IMR-90 (cell line): ENCODE measurements around the gene EID3. TPM values are rescaled to one million over a fixed set of nuclear protein-coding genes. Genes with fewer than 3 reads are reported as not detected.

Experiments used
- ATAC-seq: fragments of 200-7000 bp; cut with Tn5 transposase; 2 replicates; pipeline ENCODE4 v1.9.1; 2020; ENCODE audit warnings: low read depth, mild to moderate bottlenecking, moderate library complexity
- BruUV-seq: library from RNA; stranded (reverse); fragments of 400-500 nt; replicated peaks from 2 replicates; lab custom pipeline; 2021; lab: Mats Ljungman, UMichigan
- CTCF ChIA-PET: fragments of 300-600 bp; formaldehyde crosslinking; extraction: SDS; loops from one replicate; lab custom pipeline; 2021; ENCODE audit warnings: antibody characterized with exemption; lab: Yijun Ruan, JAX
- POLR2A ChIA-PET: fragments of 300-600 bp; sonication (Branson Sonifier 250); formaldehyde crosslinking; loops from one replicate; lab custom pipeline; 2022; ENCODE audit warnings: antibody characterized with exemption; ENCODE audit not compliant: unreplicated experiment; lab: Charles Lee
- DNase-seq: peaks from one replicate; pipeline ENCODE4 v3.0.0; 2013
- H2AFZ ChIP-seq: replicated peaks from 2 replicates; pipeline ENCODE3; 2013; ENCODE audit warnings: low read length, mild to moderate bottlenecking; ENCODE audit not compliant: poor library complexity
- H2AK5ac ChIP-seq: 2 replicates; pipeline ENCODE4 v1.6.1; 2013; ENCODE audit warnings: low read depth, low read length, inconsistent platforms
- H2AK9ac ChIP-seq: replicated peaks from 2 replicates; pipeline ENCODE3; 2013; ENCODE audit warnings: mild to moderate bottlenecking, low read depth, low read length, moderate library complexity; ENCODE audit not compliant: poor library complexity
- H2BK120ac ChIP-seq: 2 replicates; pipeline ENCODE4 v1.6.1; 2013; ENCODE audit warnings: low read depth, low read length, inconsistent platforms
- H2BK15ac ChIP-seq: 3 replicates; pipeline ENCODE4 v1.6.1; 2013; ENCODE audit warnings: low read depth, low read length, inconsistent platforms
- H2BK20ac ChIP-seq: 2 replicates; pipeline ENCODE4 v1.6.1; 2013; ENCODE audit warnings: low read depth, mild to moderate bottlenecking, inconsistent platforms, low read length, moderate library complexity
- H2BK5ac ChIP-seq: 2 replicates; pipeline ENCODE4 v1.6.1; 2013; ENCODE audit warnings: mild to moderate bottlenecking, low read depth, low read length, inconsistent platforms; ENCODE audit not compliant: poor library complexity, severe bottlenecking
- H3K14ac ChIP-seq: replicated peaks from 2 replicates; pipeline ENCODE4 v1.6.1; 2013; ENCODE audit warnings: low read depth, low read length, inconsistent platforms
- H3K18ac ChIP-seq: 2 replicates; pipeline ENCODE4 v1.6.1; 2013; ENCODE audit warnings: low read depth, low read length, control low read depth
- H3K23ac ChIP-seq: 2 replicates; pipeline ENCODE4 v1.6.1; 2013; ENCODE audit warnings: low read depth, low read length, inconsistent platforms
- H3K27ac ChIP-seq: 2 replicates; pipeline ENCODE4 v1.5.1; 2013; ENCODE audit warnings: mild to moderate bottlenecking, control low read depth, low read length; ENCODE audit not compliant: insufficient read depth
- H3K27me3 ChIP-seq: 2 replicates; pipeline ENCODE4 v1.6.1; 2013; ENCODE audit warnings: low read length; ENCODE audit not compliant: control insufficient read depth, insufficient read depth
- H3K36me3 ChIP-seq: 2 replicates; pipeline ENCODE4 v1.6.1; 2013; ENCODE audit warnings: low read length, mixed read lengths; ENCODE audit not compliant: control insufficient read depth, insufficient read depth
- H3K4ac ChIP-seq: 2 replicates; pipeline ENCODE4 v1.6.1; 2013; ENCODE audit warnings: low read depth, low read length, inconsistent platforms
- H3K4me1 ChIP-seq: 2 replicates; pipeline ENCODE4 v1.6.1; 2013; ENCODE audit warnings: low read length, mixed read lengths; ENCODE audit not compliant: control insufficient read depth, insufficient read depth
- H3K4me2 ChIP-seq: 2 replicates; pipeline ENCODE4 v1.6.1; 2013; ENCODE audit warnings: low read depth, mild to moderate bottlenecking, control low read depth, low read length, moderate library complexity
- H3K4me3 ChIP-seq: 2 replicates; pipeline ENCODE4 v1.5.1; 2013; ENCODE audit warnings: low read depth, mild to moderate bottlenecking, control low read depth, low read length, moderate library complexity; ENCODE audit not compliant: insufficient read depth
- H3K56ac ChIP-seq: 2 replicates; pipeline ENCODE4 v1.6.1; 2013; ENCODE audit warnings: low read length, inconsistent platforms; ENCODE audit not compliant: insufficient read depth; ENCODE audit errors: extremely low read depth
- H3K79me1 ChIP-seq, 2 experiments: 2 replicates each; pipeline ENCODE4 v1.6.1; 2013; ENCODE audit warnings: low read length in 2 of 2, inconsistent platforms in 1 of 2, low read depth in 1 of 2
- H3K9ac ChIP-seq: 2 replicates; pipeline ENCODE4 v1.6.1; 2013; ENCODE audit warnings: low read depth, low read length, control low read depth
- H3K9me1 ChIP-seq: 2 replicates; pipeline ENCODE4 v1.6.1; 2013; ENCODE audit warnings: low read length, inconsistent platforms; ENCODE audit not compliant: insufficient read depth
- H3K9me3 ChIP-seq: 2 replicates; pipeline ENCODE4 v1.6.1; 2013; ENCODE audit warnings: low read length; ENCODE audit not compliant: control insufficient read depth, insufficient read depth
- H4K20me1 ChIP-seq: 2 replicates; pipeline ENCODE4 v1.6.1; 2013; ENCODE audit warnings: low read length, inconsistent platforms; ENCODE audit not compliant: insufficient read depth
- H4K5ac ChIP-seq: 2 replicates; pipeline ENCODE4 v1.6.1; 2013; ENCODE audit warnings: mild to moderate bottlenecking, low read depth, low read length, control low read depth
- H4K8ac ChIP-seq, 2 experiments: 2 replicates each; pipeline ENCODE4 v1.6.1; 2013; ENCODE audit warnings: low read depth in 2 of 2, low read length in 2 of 2, control low read depth in 1 of 2, inconsistent platforms in 1 of 2
- H4K91ac ChIP-seq: 2 replicates; pipeline ENCODE4 v1.6.1; 2013; ENCODE audit warnings: low read depth, low read length, inconsistent platforms; ENCODE audit not compliant: insufficient read depth
- BHLHE40 ChIP-seq: fragments of 150-350 bp; IDR thresholded peaks from 2 replicates; pipeline ENCODE4 v1.6.1; 2016; ENCODE audit warnings: mild to moderate bottlenecking, low read depth, low read length
- CEBPB ChIP-seq: IDR thresholded peaks from 2 replicates; pipeline ENCODE4 v1.6.1; 2012; ENCODE audit warnings: low read depth, low read length, improper control_type of control experiment
- CHD1 ChIP-seq: IDR thresholded peaks from 2 replicates; pipeline ENCODE4 v1.6.1; 2012; ENCODE audit warnings: low read depth, low read length, improper control_type of control experiment
- CTCF ChIP-seq: conservative IDR thresholded peaks from 2 replicates; pipeline ENCODE4 v1.5.1; 2012; ENCODE audit warnings: mild to moderate bottlenecking, low read depth, low read length, improper control_type of control experiment
- ELK1 ChIP-seq: fragments of 150-350 bp; IDR thresholded peaks from 2 replicates; pipeline ENCODE4 v1.6.1; 2016; ENCODE audit warnings: low read depth, mild to moderate bottlenecking, low read length, moderate library complexity, borderline replicate concordance
- FOS ChIP-seq: fragments of 150-350 bp; IDR thresholded peaks from 2 replicates; pipeline ENCODE4 v1.6.1; 2016; ENCODE audit warnings: low read depth, low read length
- MAFK ChIP-seq: IDR thresholded peaks from 2 replicates; pipeline ENCODE4 v1.6.1; 2012; ENCODE audit warnings: low read depth, low read length, improper control_type of control experiment
- MAZ ChIP-seq: IDR thresholded peaks from 2 replicates; pipeline ENCODE4 v1.6.1; 2012; ENCODE audit warnings: low read depth, mild to moderate bottlenecking, low read length, improper control_type of control experiment, moderate library complexity, borderline replicate concordance
- MXI1 ChIP-seq: IDR thresholded peaks from 2 replicates; pipeline ENCODE4 v1.6.1; 2012; ENCODE audit warnings: low read depth, mild to moderate bottlenecking, low read length, moderate library complexity, borderline replicate concordance
- NFE2L2 ChIP-seq: fragments of 150-350 bp; IDR thresholded peaks from 2 replicates; pipeline ENCODE4 v1.6.1; 2016; ENCODE audit warnings: low read depth, mild to moderate bottlenecking, low read length
- POLR2A ChIP-seq: IDR thresholded peaks from 2 replicates; pipeline ENCODE4 v1.6.1; 2012; ENCODE audit warnings: mild to moderate bottlenecking, low read depth, low read length
- RAD21 ChIP-seq: IDR thresholded peaks from 2 replicates; pipeline ENCODE4 v1.6.1; 2012; ENCODE audit warnings: low read length, improper control_type of control experiment
- RCOR1 ChIP-seq: IDR thresholded peaks from 2 replicates; pipeline ENCODE4 v1.6.1; 2012; ENCODE audit warnings: mild to moderate bottlenecking, low read length, improper control_type of control experiment; ENCODE audit not compliant: insufficient replicate concordance
- RFX5 ChIP-seq: IDR thresholded peaks from 2 replicates; pipeline ENCODE4 v1.8.0; 2012; ENCODE audit warnings: low read depth, mild to moderate bottlenecking, low read length, moderate library complexity
- SMC3 ChIP-seq: fragments of 150-350 bp; IDR thresholded peaks from 2 replicates; pipeline ENCODE4 v1.6.1; 2016; ENCODE audit warnings: low read depth, mild to moderate bottlenecking, antibody characterized with exemption, low read length, moderate library complexity
- USF2 ChIP-seq: fragments of 150-350 bp; IDR thresholded peaks from 2 replicates; pipeline ENCODE4 v1.6.1; 2017; ENCODE audit warnings: mild to moderate bottlenecking, antibody characterized with exemption, low read length, low read depth
- WGBS, 2 experiments: methylation state at CpG; one replicate each; pipeline versions ENCODE4 v1.1.5 to v1.1.7; 2013; ENCODE audit warnings: missing lambda C conversion rate in 2 of 2; ENCODE audit not compliant: insufficient read length in 1 of 2; ENCODE audit errors: extremely low coverage in 2 of 2; 5-methylcytosine and 5-hydroxymethylcytosine counted together
- dilution Hi-C: fragments of 300-500 bp; cut with HindIII; formaldehyde crosslinking; loops from one replicate; pipeline ENCODE4 v1.14.3; 2018; ENCODE audit warnings: low sequenced_read_pairs; ENCODE audit not compliant: unreplicated experiment
- in situ Hi-C: fragments of 300-500 bp; cut with MboI; formaldehyde crosslinking; loops from 3 replicates; pipeline ENCODE4 v1.14.3; 2019; ENCODE audit warnings: low sequenced_read_pairs, inconsistent platforms, mixed read lengths
- intact Hi-C: fragments of 100-400 bp; cut with micrococcal nuclease; formaldehyde crosslinking; loops from 2 replicates; pipeline ENCODE4 v1.10.0; 2022
- polyA plus RNA-seq, 3 experiments: library from polyadenylated mRNA; depleted of rRNA; stranded (reverse); fragments of >200 nt; gene quantifications; 2 replicates each; pipeline ENCODE4 v1.2.3, GENCODE V29; 2012; ENCODE audit warnings: low replicate concordance in 1 of 3
- total RNA-seq: library from RNA; depleted of rRNA; stranded (reverse); fragments of >200 nt; gene quantifications from 2 replicates; pipeline ENCODE4 v1.2.3, GENCODE V29; 2012

Gene EID3
- total and polyA plus RNA-seq, 2 of the 4 experiments (the other 2 are of a cell fraction) = 2.2 to 4.1 TPM

- no peak for DNase-seq
- H3K9me3 ChIP-seq = no peaks in the 10 kb centered on the region
- H3K56ac ChIP-seq = no peak overlapping the region
- no CpG with 5 or more reads among the region's 1 CpG for WGBS, 2 experiments
- H3K23ac ChIP-seq = no peak overlapping the region
- no peak overlapping the region for H3K14ac ChIP-seq
- peaks cover 60% of the 10 kb centered on the region for H3K36me3 ChIP-seq
- no TSS peak for BruUV-seq
- intact Hi-C loops (loop anchor here (10.0 kb wide), 1 partner anchor 377 kb away; no protein-coding TSS in a partner anchor), in situ Hi-C loops (no loop called here), dilution Hi-C loops (no loop called here)
- H3K4ac ChIP-seq = no peak overlapping the region
- no peak overlapping the region for H2AK9ac ChIP-seq
- no peak overlapping the region for H2AFZ ChIP-seq
- no peaks in the 10 kb centered on the region for H3K27me3 ChIP-seq
- peaks cover 61% of the 10 kb centered on the region for H4K20me1 ChIP-seq
- ChIA-PET CTCF (interaction anchor here (0.6 kb wide), 1 partner anchor 11 kb away, joined by 4 read pairs; no protein-coding TSS in a partner anchor), POLR2A (interaction anchor here (0.6 kb wide), 1 partner anchor 42 kb away, joined by 3 read pairs; no protein-coding TSS in a partner anchor)
- H3K4me3 ChIP-seq = no peak overlapping the region
- no peak overlapping the region for H4K8ac ChIP-seq
- H3K9me1 ChIP-seq = peaks cover 6% of the 10 kb centered on the region; the same call in 1 of the 2 replicates
- no peak overlapping the region for H2BK15ac ChIP-seq
- H3K9ac ChIP-seq = no peak overlapping the region
- H2BK120ac ChIP-seq = no peak overlapping the region
- TF ChIP-seq BHLHE40 (no peak), CTCF (no peak), FOS (no peak), CEBPB (no peak), POLR2A (no peak), MAFK (no peak), RAD21 (no peak), RFX5 (no peak), RCOR1 (no peak), MAZ (no peak), USF2 (no peak), NFE2L2 (no peak), CHD1 (no peak), MXI1 (no peak), ELK1 (no peak), SMC3 (no peak)
- H2AK5ac ChIP-seq = no peak overlapping the region
- H3K27ac ChIP-seq = no peak overlapping the region
- peaks cover 4% of the 10 kb centered on the region; the same call in 1 of the 2 replicates for H3K4me1 ChIP-seq
- H3K4me2 ChIP-seq = no peak overlapping the region
- H4K5ac ChIP-seq = no peak overlapping the region
- ATAC-seq = no peak
- peaks cover 26 to 57% of the 10 kb centered on the region in 2 experiments for H3K79me1 ChIP-seq
- H3K18ac ChIP-seq = no peak overlapping the region
- H2BK5ac ChIP-seq = peak overlapping the region; percentile 54
- no peak overlapping the region for H4K91ac ChIP-seq
- no peak overlapping the region for H2BK20ac ChIP-seq
These were observed 18.4 kb downstream of the EID3 start for GRCh38 chr12:104321949-104322348.
